Trophoblast cell (in vitro differentiated cells and primary cell): ENCODE results near the gene GLI2.

Experiments
- DNase-seq, 2 donors: peaks; one replicate each; pipeline ENCODE4 v3.0.0-alpha.2; 2016
- H2AFZ ChIP-seq: 2 replicates; pipeline ENCODE4 v1.6.1; 2013; ENCODE audit warnings: low read length, moderate library complexity, mild to moderate bottlenecking; ENCODE audit not compliant: insufficient read depth, poor library complexity
- H2AK5ac ChIP-seq: 2 replicates; pipeline ENCODE4 v1.6.1; 2013; ENCODE audit warnings: mild to moderate bottlenecking, low read length
- H2BK120ac ChIP-seq: 2 replicates; pipeline ENCODE4 v1.6.1; 2013; ENCODE audit warnings: low read length, mild to moderate bottlenecking, moderate library complexity; ENCODE audit not compliant: insufficient read depth, poor library complexity
- H2BK12ac ChIP-seq: 2 replicates; pipeline ENCODE4 v1.6.1; 2013; ENCODE audit warnings: mild to moderate bottlenecking, low read length, moderate library complexity
- H2BK5ac ChIP-seq: 2 replicates; pipeline ENCODE4 v1.6.1; 2013; ENCODE audit warnings: low read length, low read depth, moderate library complexity, mild to moderate bottlenecking; ENCODE audit not compliant: poor library complexity
- H3K14ac ChIP-seq: 2 replicates; pipeline ENCODE4 v1.6.1; 2013; ENCODE audit warnings: mild to moderate bottlenecking, low read length
- H3K18ac ChIP-seq: 2 replicates; pipeline ENCODE4 v1.6.1; 2013; ENCODE audit warnings: mild to moderate bottlenecking, low read length
- H3K23ac ChIP-seq: 2 replicates; pipeline ENCODE4 v1.6.1; 2013; ENCODE audit warnings: low read length
- H3K27ac ChIP-seq: 2 replicates; pipeline ENCODE4 v1.5.1; 2013; ENCODE audit warnings: low read depth, mild to moderate bottlenecking, inconsistent platforms, low read length, moderate library complexity
- H3K27me3 ChIP-seq: 2 replicates; pipeline ENCODE4 v1.6.1; 2013; ENCODE audit warnings: inconsistent platforms, mild to moderate bottlenecking, low read length, moderate library complexity; ENCODE audit not compliant: insufficient read depth
- H3K36me3 ChIP-seq, 2 experiments: 1 replicate in 1 of 2; 2 replicates in 1 of 2; pipeline ENCODE4 v1.6.1; 2013; ENCODE audit warnings: low read length in 2 of 2, mild to moderate bottlenecking in 2 of 2, moderate library complexity in 1 of 2; ENCODE audit not compliant: insufficient read depth in 2 of 2, control insufficient read depth in 1 of 2
- H3K4ac ChIP-seq: 2 replicates; pipeline ENCODE4 v1.6.1; 2013; ENCODE audit warnings: low read depth, mild to moderate bottlenecking, low read length, moderate library complexity
- H3K4me1 ChIP-seq, 2 experiments: 1 replicate in 1 of 2; 2 replicates in 1 of 2; pipeline ENCODE4 v1.6.1; 2013; ENCODE audit warnings: low read length in 2 of 2, mild to moderate bottlenecking in 2 of 2, moderate library complexity in 1 of 2; ENCODE audit not compliant: insufficient read depth in 2 of 2, control insufficient read depth in 1 of 2
- H3K4me2 ChIP-seq: 2 replicates; pipeline ENCODE4 v1.6.1; 2013; ENCODE audit warnings: inconsistent platforms, mild to moderate bottlenecking, low read length, moderate library complexity
- H3K4me3 ChIP-seq: 2 replicates; pipeline ENCODE4 v1.5.1; 2013; ENCODE audit warnings: mild to moderate bottlenecking, low read depth, low read length, inconsistent platforms
- H3K79me1 ChIP-seq: one replicate; pipeline ENCODE4 v1.6.1; 2013; ENCODE audit warnings: low read length
- H3K79me2 ChIP-seq: 2 replicates; pipeline ENCODE4 v1.6.1; 2013; ENCODE audit warnings: low read length, mild to moderate bottlenecking; ENCODE audit not compliant: control insufficient read depth, insufficient read depth, poor library complexity
- H3K9ac ChIP-seq: 2 replicates; pipeline ENCODE4 v1.6.1; 2013; ENCODE audit warnings: mild to moderate bottlenecking, low read length
- H3K9me3 ChIP-seq: 2 replicates; pipeline ENCODE4 v1.6.1; 2013; ENCODE audit warnings: low read depth, mild to moderate bottlenecking, control low read depth, inconsistent platforms, low read length; ENCODE audit not compliant: insufficient read depth
- H4K12ac ChIP-seq: 2 replicates; pipeline ENCODE4 v1.6.1; 2013; ENCODE audit warnings: low read depth, mild to moderate bottlenecking, low read length, moderate library complexity
- H4K8ac ChIP-seq: 2 replicates; pipeline ENCODE4 v1.6.1; 2013; ENCODE audit warnings: low read depth, mild to moderate bottlenecking, low read length, moderate library complexity
- H4K91ac ChIP-seq: one replicate; pipeline ENCODE4 v1.6.1; 2013; ENCODE audit warnings: low read depth, mild to moderate bottlenecking, low read length, moderate library complexity
- WGBS: extraction: QIAGEN DNeasy Blood & Tissue Kit; methylation state at CpG from one replicate; pipeline ENCODE4 v1.1.7; 2013; ENCODE audit warnings: missing lambda C conversion rate; ENCODE audit not compliant: insufficient read length, insufficient coverage; ENCODE audit errors: extremely low coverage; 5-methylcytosine and 5-hydroxymethylcytosine counted together

GLI2 gene

GRCh38 chr2:120773186-120773800 is 37.6 kb downstream of the GLI2 start:
- Histone ChIP-seq H2AK5ac (no peak overlapping the region), H3K4me2 (no peak overlapping the region), H3K23ac (no peak overlapping the region), H3K9ac (no peak overlapping the region), H3K36me3 (no peaks in the 10 kb centered on the region), H3K27ac (no peak overlapping the region), H4K91ac (no peak overlapping the region), H4K12ac (no peak overlapping the region), H4K8ac (no peak overlapping the region), H2BK12ac (no peak overlapping the region), H3K79me2 (no peaks in the 10 kb centered on the region), H3K27me3 (no peaks in the 10 kb centered on the region), H3K4me1 (peaks cover 4 to 13% of the 10 kb centered on the region in 2 experiments), H2BK5ac (no peak overlapping the region), H3K14ac (no peak overlapping the region), H3K4ac (no peak overlapping the region), H3K9me3 (peaks cover 2% of the 10 kb centered on the region), H3K79me1 (no peaks in the 10 kb centered on the region), H3K4me3 (no peak overlapping the region), H3K18ac (no peak overlapping the region), H2BK120ac (no peak overlapping the region), H2AFZ (no peak overlapping the region)
- no peak for DNase-seq
- WGBS = no CpG with 5 or more reads among the region's 17 CpGs

GRCh38 chr2:120774557-120775160 is 39.0 kb downstream of the GLI2 start:
- no peak overlapping the region for H3K27ac ChIP-seq
- no peak overlapping the region for H2AFZ ChIP-seq
- H3K18ac ChIP-seq = no peak overlapping the region
- no peak overlapping the region for H3K14ac ChIP-seq
- no peak overlapping the region for H3K4ac ChIP-seq
- no peak overlapping the region for H2BK12ac ChIP-seq
- no peak overlapping the region for H2BK5ac ChIP-seq
- no peaks in the 10 kb centered on the region for H3K36me3 ChIP-seq
- H3K79me1 ChIP-seq = no peaks in the 10 kb centered on the region
- no peaks in the 10 kb centered on the region for H3K27me3 ChIP-seq
- H3K4me1 ChIP-seq = peaks cover 5 to 17% of the 10 kb centered on the region in 2 experiments
- H3K4me2 ChIP-seq = no peak overlapping the region
- H3K79me2 ChIP-seq = no peaks in the 10 kb centered on the region
- H3K4me3 ChIP-seq = no peak overlapping the region
- H4K91ac ChIP-seq = no peak overlapping the region
- no peak overlapping the region for H2AK5ac ChIP-seq
- H2BK120ac ChIP-seq = no peak overlapping the region
- no peak overlapping the region for H4K12ac ChIP-seq
- no peak overlapping the region for H3K9ac ChIP-seq
- WGBS = no CpG with 5 or more reads among the region's 5 CpGs
- no peak overlapping the region for H4K8ac ChIP-seq
- peaks cover 2% of the 10 kb centered on the region for H3K9me3 ChIP-seq
- H3K23ac ChIP-seq = no peak overlapping the region
- DNase-seq = no peak

DNA sequence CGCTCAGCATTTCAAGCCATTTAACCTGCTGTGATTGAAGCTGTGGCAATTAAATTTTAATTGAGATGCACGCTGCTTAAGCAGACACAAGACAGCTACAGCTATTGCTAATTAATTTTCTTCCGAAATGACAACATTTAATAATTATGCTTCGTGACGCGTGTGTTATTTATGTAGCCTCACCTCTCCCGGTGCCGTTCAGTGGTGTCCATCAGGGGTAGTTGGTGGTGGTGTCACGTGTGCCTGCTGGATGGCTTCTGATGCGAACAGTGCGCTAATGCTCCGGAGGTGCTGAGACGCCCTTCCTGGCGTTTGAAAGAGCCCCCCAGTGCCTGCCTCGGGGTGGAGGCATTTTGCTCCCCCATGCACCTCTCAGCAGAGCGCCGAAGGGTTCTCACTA is 39.5 kb downstream of the GLI2 start:
- Histone ChIP-seq H2BK5ac (no peak overlapping the region), H4K91ac (no peak overlapping the region), H4K12ac (no peak overlapping the region), H2BK120ac (no peak overlapping the region), H2AFZ (no peak overlapping the region), H3K9ac (no peak overlapping the region), H4K8ac (no peak overlapping the region), H3K4me2 (no peak overlapping the region), H3K27ac (no peak overlapping the region), H3K18ac (no peak overlapping the region), H3K9me3 (peaks cover 2% of the 10 kb centered on the region), H3K79me2 (no peaks in the 10 kb centered on the region), H3K23ac (no peak overlapping the region), H3K79me1 (no peaks in the 10 kb centered on the region), H3K4me3 (no peak overlapping the region), H3K27me3 (no peaks in the 10 kb centered on the region), H3K4ac (no peak overlapping the region), H2AK5ac (no peak overlapping the region), H2BK12ac (no peak overlapping the region), H3K36me3 (no peaks in the 10 kb centered on the region), H3K14ac (no peak overlapping the region), H3K4me1 (peaks cover 8 to 21% of the 10 kb centered on the region in 2 experiments)
- no CpG with 5 or more reads among the region's 17 CpGs for WGBS
- no peak for DNase-seq

GRCh38 chr2:120775801-120776589 is 40.3 kb downstream of the GLI2 start:
- no peak overlapping the region for H2AK5ac ChIP-seq
- H3K4me1 ChIP-seq = peaks cover 10 to 25% of the 10 kb centered on the region in 2 experiments
- H2BK5ac ChIP-seq = no peak overlapping the region
- no peaks in the 10 kb centered on the region for H3K36me3 ChIP-seq
- H3K27me3 ChIP-seq = no peaks in the 10 kb centered on the region
- H3K14ac ChIP-seq = no peak overlapping the region
- H3K79me1 ChIP-seq = no peaks in the 10 kb centered on the region
- WGBS = no CpG with 5 or more reads among the region's 15 CpGs
- H4K8ac ChIP-seq = no peak overlapping the region
- no peak overlapping the region for H3K4me3 ChIP-seq
- H2BK12ac ChIP-seq = no peak overlapping the region
- H3K79me2 ChIP-seq = no peaks in the 10 kb centered on the region
- no peak overlapping the region for H3K4me2 ChIP-seq
- DNase-seq = no peak
- H3K18ac ChIP-seq = no peak overlapping the region
- no peak overlapping the region for H3K9ac ChIP-seq
- no peak overlapping the region for H2AFZ ChIP-seq
- no peak overlapping the region for H2BK120ac ChIP-seq
- no peak overlapping the region for H4K12ac ChIP-seq
- H3K9me3 ChIP-seq = peaks cover 2% of the 10 kb centered on the region
- H4K91ac ChIP-seq = no peak overlapping the region
- no peak overlapping the region for H3K27ac ChIP-seq
- no peak overlapping the region for H3K4ac ChIP-seq
- no peak overlapping the region for H3K23ac ChIP-seq
